Neural cell (in vitro differentiated cells): Measurements from ENCODE around the gene MEGF9. TPM values are rescaled to one million over a fixed set of nuclear protein-coding genes. Genes with fewer than 3 reads are reported as not detected.

ENCODE experiments used
- H2AFZ ChIP-seq: fragments of 200-600, 300-800 bp; sonication (generic), shearing (Covaris generic); 2 replicates; pipeline ENCODE4 v1.6.0; 2014; ENCODE audit warnings: low read depth, mild to moderate bottlenecking, antibody characterized with exemption, low read length, moderate library complexity
- H3F3A ChIP-seq: fragments of 200-600 bp; shearing (Covaris generic); 2 replicates; pipeline ENCODE4 v1.6.1; 2016; ENCODE audit warnings: mild to moderate bottlenecking, moderate library complexity, mixed read lengths, antibody characterized with exemption, low read length; ENCODE audit not compliant: insufficient read depth, poor library complexity, severe bottlenecking
- H3K27ac ChIP-seq: fragments of 200-600, 300-800 bp; sonication (generic), shearing (Covaris generic); 2 replicates; pipeline ENCODE4 v1.5.1; 2014; ENCODE audit warnings: mild to moderate bottlenecking, low read length, moderate library complexity
- H3K27me3 ChIP-seq: fragments of 300-800, 200-600 bp; sonication (generic), shearing (Covaris generic); 2 replicates; pipeline ENCODE4 v1.6.0; 2014; ENCODE audit warnings: mild to moderate bottlenecking, low read depth, low read length, moderate library complexity; ENCODE audit not compliant: insufficient read depth
- H3K36me3 ChIP-seq: fragments of 300-800, 200-600 bp; sonication (generic), shearing (Covaris generic); 2 replicates; pipeline ENCODE4 v1.5.1; 2014; ENCODE audit warnings: mild to moderate bottlenecking, antibody characterized with exemption, low read length, moderate library complexity; ENCODE audit not compliant: insufficient read depth
- H3K4me2 ChIP-seq: fragments of 300-800, 200-600 bp; sonication (generic), shearing (Covaris generic); 2 replicates; pipeline ENCODE4 v1.6.0; 2014; ENCODE audit warnings: mild to moderate bottlenecking, low read length
- H3K4me3 ChIP-seq: fragments of 300-800, 200-600 bp; sonication (generic), shearing (Covaris generic); 2 replicates; pipeline ENCODE4 v1.5.1; 2014; ENCODE audit warnings: mild to moderate bottlenecking, low read length, moderate library complexity
- H3K79me2 ChIP-seq: fragments of 200-600 bp; shearing (Covaris generic); replicated peaks from 2 replicates; pipeline ENCODE4 v1.6.0; 2014; ENCODE audit warnings: mild to moderate bottlenecking, low read length, moderate library complexity; ENCODE audit not compliant: insufficient read depth
- H3K9ac ChIP-seq: fragments of 300-800, 200-600 bp; sonication (generic), shearing (Covaris generic); 2 replicates; pipeline ENCODE4 v1.6.1; 2016; ENCODE audit warnings: mild to moderate bottlenecking, low read length, mixed read lengths
- H3K9me2 ChIP-seq: fragments of 200-600 bp; shearing (Covaris generic); 2 replicates; pipeline ENCODE4 v1.6.1; 2016; ENCODE audit warnings: mild to moderate bottlenecking, low read length, mixed read lengths; ENCODE audit not compliant: insufficient read depth
- H3K9me3 ChIP-seq: fragments of 200-600, 300-800 bp; sonication (generic), shearing (Covaris generic); 2 replicates; pipeline ENCODE4 v1.6.1; 2016; ENCODE audit warnings: mild to moderate bottlenecking, mixed run types, low read length, moderate library complexity, mixed read lengths
- H4K20me1 ChIP-seq: fragments of 200-600 bp; shearing (Covaris generic); 2 replicates; pipeline ENCODE4 v1.6.1; 2016; ENCODE audit warnings: mild to moderate bottlenecking, mixed run types; ENCODE audit not compliant: insufficient read depth
- EP300 ChIP-seq: fragments of 450-650 bp; conservative IDR thresholded peaks from 2 replicates; pipeline ENCODE4 v1.6.1; 2014; ENCODE audit warnings: antibody characterized with exemption, mild to moderate bottlenecking, moderate library complexity; ENCODE audit not compliant: poor library complexity, severe bottlenecking
- EZH2 ChIP-seq: fragments of 200-600, 300-800 bp; shearing (Covaris generic), sonication (generic); IDR thresholded peaks from 2 replicates; pipeline ENCODE4 v1.6.1; 2014; ENCODE audit warnings: antibody characterized with exemption, low read length, borderline replicate concordance, mild to moderate bottlenecking; ENCODE audit not compliant: insufficient read depth, poor library complexity, severe bottlenecking
- MXI1 ChIP-seq: fragments of 450-650 bp; conservative IDR thresholded peaks from 2 replicates; pipeline ENCODE4 v1.6.1; 2014; ENCODE audit warnings: antibody characterized with exemption, mild to moderate bottlenecking; ENCODE audit not compliant: poor library complexity, severe bottlenecking
- POLR2AphosphoS5 ChIP-seq: IDR thresholded peaks from 2 replicates; pipeline ENCODE4 v1.6.1; 2012
- RAD21 ChIP-seq: fragments of 450-650 bp; conservative IDR thresholded peaks from 2 replicates; pipeline ENCODE4 v1.6.1; 2014; ENCODE audit warnings: antibody characterized with exemption, mild to moderate bottlenecking, moderate library complexity
- SMC3 ChIP-seq: fragments of 450-650 bp; conservative IDR thresholded peaks from 2 replicates; pipeline ENCODE4 v1.6.1; 2014; ENCODE audit warnings: antibody characterized with exemption, mild to moderate bottlenecking, moderate library complexity; ENCODE audit not compliant: poor library complexity
- TAF1 ChIP-seq: IDR thresholded peaks from 2 replicates; pipeline ENCODE4 v1.6.1; 2012; ENCODE audit warnings: low read depth
- polyA plus RNA-seq: library from polyadenylated mRNA; depleted of rRNA; stranded (reverse); fragments of >200 nt; gene quantifications from 2 replicates; pipeline ENCODE4 v1.2.3, GENCODE V29; 2014
- TF ChIP-seq, protein P1 (sequence below): fragments of 450-650 bp; IDR thresholded peaks from 2 replicates; pipeline ENCODE4 v1.5.1; 2014; ENCODE audit warnings: antibody characterized with exemption, mild to moderate bottlenecking, moderate library complexity; ENCODE audit not compliant: poor library complexity, severe bottlenecking
- TF ChIP-seq, protein P2 (sequence below): IDR thresholded peaks from 2 replicates; pipeline ENCODE4 v1.6.1; 2012; ENCODE audit warnings: borderline replicate concordance

The MEGF9 gene
- polyA plus RNA-seq, 1 donor from 2014 or later = 35.0 TPM

DNA sequence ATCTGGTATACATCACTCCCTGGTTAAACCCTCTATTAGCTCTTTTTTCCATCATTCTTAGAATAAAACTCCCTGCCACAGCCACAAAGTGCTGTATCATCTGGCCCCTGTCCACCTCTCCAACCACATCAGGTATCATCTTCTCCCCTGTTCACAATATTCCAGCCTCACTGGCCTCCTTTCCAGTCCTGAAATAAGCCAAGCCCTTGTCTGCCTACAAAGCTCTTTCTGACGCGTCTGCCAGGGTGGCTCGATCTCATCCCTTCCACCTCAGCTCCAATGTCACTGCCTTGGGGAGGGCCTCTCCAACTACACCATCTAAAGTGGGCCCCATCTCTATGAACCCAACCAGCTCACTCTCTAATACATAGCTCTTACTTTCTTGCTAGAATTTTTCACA lies 155.8 kb downstream of the MEGF9 start:
- H3K4me2 ChIP-seq = no peak overlapping the region

DNA sequence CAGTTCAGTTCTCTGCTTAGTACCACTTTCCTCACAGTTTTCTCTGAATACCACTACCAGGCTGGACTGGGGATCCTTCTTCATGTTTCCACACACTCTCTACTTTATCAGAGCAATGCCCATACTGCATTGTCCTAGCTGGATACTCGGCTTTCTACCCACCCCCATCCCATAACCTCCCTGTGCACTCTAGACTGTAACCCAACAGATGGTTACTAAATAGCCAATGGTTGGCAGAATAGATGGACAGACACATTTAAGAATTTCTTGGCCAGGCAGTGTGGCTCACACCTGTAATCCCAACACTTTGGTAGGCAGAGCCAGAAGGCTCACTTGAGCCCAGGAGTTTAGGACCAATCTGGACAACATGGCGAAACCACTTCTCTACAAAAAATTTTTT lies 157.1 kb downstream of the MEGF9 start:
- Histone ChIP-seq H4K20me1 (no peaks in the 10 kb centered on the region), H3K4me3 (no peak overlapping the region), H2AFZ (no peak overlapping the region), H3K79me2 (no peaks in the 10 kb centered on the region), H3F3A (no peaks in the 10 kb centered on the region), H3K27ac (no peak overlapping the region), H3K4me2 (no peak overlapping the region), H3K27me3 (no peaks in the 10 kb centered on the region), H3K9me2 (no peaks in the 10 kb centered on the region), H3K9ac (no peak overlapping the region), H3K36me3 (no peaks in the 10 kb centered on the region), H3K9me3 (no peaks in the 10 kb centered on the region)
- TF ChIP-seq, protein P1, sequence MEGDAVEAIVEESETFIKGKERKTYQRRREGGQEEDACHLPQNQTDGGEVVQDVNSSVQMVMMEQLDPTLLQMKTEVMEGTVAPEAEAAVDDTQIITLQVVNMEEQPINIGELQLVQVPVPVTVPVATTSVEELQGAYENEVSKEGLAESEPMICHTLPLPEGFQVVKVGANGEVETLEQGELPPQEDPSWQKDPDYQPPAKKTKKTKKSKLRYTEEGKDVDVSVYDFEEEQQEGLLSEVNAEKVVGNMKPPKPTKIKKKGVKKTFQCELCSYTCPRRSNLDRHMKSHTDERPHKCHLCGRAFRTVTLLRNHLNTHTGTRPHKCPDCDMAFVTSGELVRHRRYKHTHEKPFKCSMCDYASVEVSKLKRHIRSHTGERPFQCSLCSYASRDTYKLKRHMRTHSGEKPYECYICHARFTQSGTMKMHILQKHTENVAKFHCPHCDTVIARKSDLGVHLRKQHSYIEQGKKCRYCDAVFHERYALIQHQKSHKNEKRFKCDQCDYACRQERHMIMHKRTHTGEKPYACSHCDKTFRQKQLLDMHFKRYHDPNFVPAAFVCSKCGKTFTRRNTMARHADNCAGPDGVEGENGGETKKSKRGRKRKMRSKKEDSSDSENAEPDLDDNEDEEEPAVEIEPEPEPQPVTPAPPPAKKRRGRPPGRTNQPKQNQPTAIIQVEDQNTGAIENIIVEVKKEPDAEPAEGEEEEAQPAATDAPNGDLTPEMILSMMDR = no peak
- TF ChIP-seq POLR2AphosphoS5 (no peak), MXI1 (no peak), RAD21 (no peak), EZH2 (no peak), EP300 (no peak), SMC3 (no peak), TAF1 (no peak)
- TF ChIP-seq, protein P2, sequence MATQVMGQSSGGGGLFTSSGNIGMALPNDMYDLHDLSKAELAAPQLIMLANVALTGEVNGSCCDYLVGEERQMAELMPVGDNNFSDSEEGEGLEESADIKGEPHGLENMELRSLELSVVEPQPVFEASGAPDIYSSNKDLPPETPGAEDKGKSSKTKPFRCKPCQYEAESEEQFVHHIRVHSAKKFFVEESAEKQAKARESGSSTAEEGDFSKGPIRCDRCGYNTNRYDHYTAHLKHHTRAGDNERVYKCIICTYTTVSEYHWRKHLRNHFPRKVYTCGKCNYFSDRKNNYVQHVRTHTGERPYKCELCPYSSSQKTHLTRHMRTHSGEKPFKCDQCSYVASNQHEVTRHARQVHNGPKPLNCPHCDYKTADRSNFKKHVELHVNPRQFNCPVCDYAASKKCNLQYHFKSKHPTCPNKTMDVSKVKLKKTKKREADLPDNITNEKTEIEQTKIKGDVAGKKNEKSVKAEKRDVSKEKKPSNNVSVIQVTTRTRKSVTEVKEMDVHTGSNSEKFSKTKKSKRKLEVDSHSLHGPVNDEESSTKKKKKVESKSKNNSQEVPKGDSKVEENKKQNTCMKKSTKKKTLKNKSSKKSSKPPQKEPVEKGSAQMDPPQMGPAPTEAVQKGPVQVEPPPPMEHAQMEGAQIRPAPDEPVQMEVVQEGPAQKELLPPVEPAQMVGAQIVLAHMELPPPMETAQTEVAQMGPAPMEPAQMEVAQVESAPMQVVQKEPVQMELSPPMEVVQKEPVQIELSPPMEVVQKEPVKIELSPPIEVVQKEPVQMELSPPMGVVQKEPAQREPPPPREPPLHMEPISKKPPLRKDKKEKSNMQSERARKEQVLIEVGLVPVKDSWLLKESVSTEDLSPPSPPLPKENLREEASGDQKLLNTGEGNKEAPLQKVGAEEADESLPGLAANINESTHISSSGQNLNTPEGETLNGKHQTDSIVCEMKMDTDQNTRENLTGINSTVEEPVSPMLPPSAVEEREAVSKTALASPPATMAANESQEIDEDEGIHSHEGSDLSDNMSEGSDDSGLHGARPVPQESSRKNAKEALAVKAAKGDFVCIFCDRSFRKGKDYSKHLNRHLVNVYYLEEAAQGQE = no peak

More for the DNA sequence above, 155.8 kb downstream of the MEGF9 start:
- H3K9me2 ChIP-seq = no peaks in the 10 kb centered on the region
- H3K36me3 ChIP-seq = no peaks in the 10 kb centered on the region
- no peaks in the 10 kb centered on the region for H3F3A ChIP-seq
- H2AFZ ChIP-seq = no peak overlapping the region
- H3K79me2 ChIP-seq = no peaks in the 10 kb centered on the region
- H3K9me3 ChIP-seq = no peaks in the 10 kb centered on the region
- no peak overlapping the region for H3K27ac ChIP-seq
- TF ChIP-seq EZH2 (no peak), MXI1 (no peak), TAF1 (no peak), POLR2AphosphoS5 (no peak)
- H3K9ac ChIP-seq = no peak overlapping the region
- no peak overlapping the region for H3K4me3 ChIP-seq
- no peaks in the 10 kb centered on the region for H3K27me3 ChIP-seq
- no peaks in the 10 kb centered on the region for H4K20me1 ChIP-seq

DNA sequence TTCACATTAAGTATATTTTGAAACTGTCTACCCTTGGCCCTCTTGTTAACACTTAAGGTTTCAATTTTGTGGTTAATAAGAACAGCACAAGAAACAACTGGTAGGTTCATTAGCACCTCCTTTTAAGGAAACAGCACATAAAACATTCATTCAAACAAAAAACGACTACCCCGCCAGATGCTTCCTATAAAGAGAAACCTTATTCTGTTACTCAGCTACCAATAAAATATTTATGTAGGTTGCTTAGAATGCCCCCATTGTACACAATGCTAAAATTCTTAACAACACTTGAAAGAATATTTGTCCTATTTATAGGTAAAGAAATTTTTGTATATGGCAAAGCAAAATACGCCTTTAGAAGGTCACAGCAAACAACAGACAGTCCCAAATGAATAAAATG lies 157.5 kb downstream of the MEGF9 start:
- H2AFZ ChIP-seq = no peak overlapping the region
- no peaks in the 10 kb centered on the region for H4K20me1 ChIP-seq
- no peak overlapping the region for H3K4me2 ChIP-seq
- no peaks in the 10 kb centered on the region for H3K9me2 ChIP-seq
- no peaks in the 10 kb centered on the region for H3K9me3 ChIP-seq
- no peak overlapping the region for H3K27ac ChIP-seq
- H3K4me3 ChIP-seq = no peak overlapping the region
- H3K9ac ChIP-seq = no peak overlapping the region
- no peak for TF ChIP-seq SMC3
- H3K36me3 ChIP-seq = no peaks in the 10 kb centered on the region
- H3K79me2 ChIP-seq = no peaks in the 10 kb centered on the region
- no peaks in the 10 kb centered on the region for H3K27me3 ChIP-seq
- H3F3A ChIP-seq = no peaks in the 10 kb centered on the region
